ENCODE data around the gene CYP2B6. TPM values are rescaled to one million over a fixed set of nuclear protein-coding genes. Genes with fewer than 3 reads are reported as not detected.
"Not testable (repeated sequence)": the region's sequence is repeated elsewhere in the genome, so short reads cannot be mapped to it uniquely, and the experiment has no call there.

Gene CYP2B6
- total and polyA plus RNA-seq, 2 donors (not counting 1 experiment from before 2014, with no cell fraction given) = not detected

DNA sequence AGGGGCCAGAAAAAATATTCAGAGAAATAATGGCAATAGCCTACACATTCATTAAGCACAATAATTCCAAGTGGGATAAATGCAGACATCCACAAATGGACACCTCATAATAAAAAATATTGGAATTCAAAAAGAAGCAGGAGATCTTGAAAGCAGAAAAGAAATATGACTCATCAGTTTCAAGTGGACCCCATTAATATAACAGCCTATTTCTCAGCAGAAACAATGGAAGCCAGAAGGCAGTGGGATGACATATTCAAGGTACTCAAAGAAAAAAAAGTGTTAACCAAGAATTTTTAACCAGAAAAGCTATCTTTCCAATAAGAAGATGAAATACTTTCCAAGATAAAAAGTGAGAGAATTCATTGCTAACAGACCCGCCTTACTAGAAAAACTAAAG is 48.7 kb downstream of the CYP2B6 start:
- H3K79me2 ChIP-seq (ENCODE audit: control insufficient read depth, insufficient read depth, low read length) = no peaks in the 10 kb centered on the region
- no peak for DNase-seq (ENCODE audit: low read depth in 2 of 2)
- no peaks in the 10 kb centered on the region for H3K36me3 ChIP-seq (ENCODE audit: control insufficient read depth, insufficient read depth, low read length)
- no peak for TF ChIP-seq EZH2 (IDR thresholded peaks at IDR 0.05; ENCODE audit: low read length, missing control alignments)
- TF ChIP-seq, protein P1, sequence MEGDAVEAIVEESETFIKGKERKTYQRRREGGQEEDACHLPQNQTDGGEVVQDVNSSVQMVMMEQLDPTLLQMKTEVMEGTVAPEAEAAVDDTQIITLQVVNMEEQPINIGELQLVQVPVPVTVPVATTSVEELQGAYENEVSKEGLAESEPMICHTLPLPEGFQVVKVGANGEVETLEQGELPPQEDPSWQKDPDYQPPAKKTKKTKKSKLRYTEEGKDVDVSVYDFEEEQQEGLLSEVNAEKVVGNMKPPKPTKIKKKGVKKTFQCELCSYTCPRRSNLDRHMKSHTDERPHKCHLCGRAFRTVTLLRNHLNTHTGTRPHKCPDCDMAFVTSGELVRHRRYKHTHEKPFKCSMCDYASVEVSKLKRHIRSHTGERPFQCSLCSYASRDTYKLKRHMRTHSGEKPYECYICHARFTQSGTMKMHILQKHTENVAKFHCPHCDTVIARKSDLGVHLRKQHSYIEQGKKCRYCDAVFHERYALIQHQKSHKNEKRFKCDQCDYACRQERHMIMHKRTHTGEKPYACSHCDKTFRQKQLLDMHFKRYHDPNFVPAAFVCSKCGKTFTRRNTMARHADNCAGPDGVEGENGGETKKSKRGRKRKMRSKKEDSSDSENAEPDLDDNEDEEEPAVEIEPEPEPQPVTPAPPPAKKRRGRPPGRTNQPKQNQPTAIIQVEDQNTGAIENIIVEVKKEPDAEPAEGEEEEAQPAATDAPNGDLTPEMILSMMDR (conservative IDR thresholded peaks at IDR 0.05 in 1 of 2, IDR thresholded peaks at IDR 0.05 in 1 of 2; ENCODE audit: low read depth in 1 of 2, low read length in 2 of 2) = no peak
- no peak overlapping the region for H3K4me3 ChIP-seq (replicated peaks in 1 of 4; ENCODE audit: control extremely low read depth in 1 of 4, insufficient read depth in 1 of 4, low read depth in 3 of 4, low read length in 4 of 4)
- no peak overlapping the region for H2AFZ ChIP-seq (ENCODE audit: low read length)
- H3K4me2 ChIP-seq (ENCODE audit: extremely low read depth, insufficient read depth, low read length) = no peak overlapping the region
- no peaks in the 10 kb centered on the region for H3K9me3 ChIP-seq (ENCODE audit: control insufficient read depth, insufficient read depth, low read depth, low read length)
- no peak overlapping the region for H3K9ac ChIP-seq (ENCODE audit: insufficient read depth, low read length)
- no peaks in the 10 kb centered on the region for H4K20me1 ChIP-seq (ENCODE audit: control insufficient read depth, extremely low read depth, insufficient read depth, low read length)
- no peaks in the 10 kb centered on the region for H3K27me3 ChIP-seq (ENCODE audit: control insufficient read depth, insufficient read depth, low read length)
- no peak overlapping the region for H3K27ac ChIP-seq (ENCODE audit: insufficient read depth, low read length)
- H3K4me1 ChIP-seq (ENCODE audit: control insufficient read depth, extremely low read depth, insufficient read depth, low read length) = no peaks in the 10 kb centered on the region

DNA sequence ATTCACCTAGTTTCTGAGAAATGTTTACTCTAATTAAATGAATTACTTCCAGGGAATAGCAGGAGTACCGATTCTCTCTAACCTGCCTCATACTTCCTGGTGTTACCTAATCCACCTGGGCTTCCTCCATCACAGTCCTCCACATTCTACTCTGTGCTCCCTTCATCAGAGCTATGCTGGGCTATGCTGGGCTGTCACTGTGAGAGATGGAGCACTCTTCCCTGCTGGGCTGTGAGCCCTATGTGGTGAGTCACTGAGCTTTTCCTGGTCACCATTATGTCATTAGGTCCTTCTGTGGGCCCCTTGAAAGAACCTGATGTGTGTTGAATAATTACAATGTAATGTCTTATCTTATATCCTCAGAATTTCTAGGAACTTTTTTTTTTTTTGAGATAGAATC is 54.0 kb downstream of the CYP2B6 start:
- H3K27ac ChIP-seq (ENCODE audit: insufficient read depth, low read length); H3K27me3 ChIP-seq (ENCODE audit: control insufficient read depth, insufficient read depth, low read length); H3K79me2 ChIP-seq (ENCODE audit: control insufficient read depth, insufficient read depth, low read length); H3K36me3 ChIP-seq (ENCODE audit: control insufficient read depth, insufficient read depth, low read length); H3K4me2 ChIP-seq (ENCODE audit: extremely low read depth, insufficient read depth, low read length); H4K20me1 ChIP-seq (ENCODE audit: control insufficient read depth, extremely low read depth, insufficient read depth, low read length); H2AFZ ChIP-seq (ENCODE audit: low read length); H3K9ac ChIP-seq (ENCODE audit: insufficient read depth, low read length); H3K4me1 ChIP-seq (ENCODE audit: control insufficient read depth, extremely low read depth, insufficient read depth, low read length); H3K9me3 ChIP-seq (ENCODE audit: control insufficient read depth, insufficient read depth, low read depth, low read length); H3K4me3 ChIP-seq (replicated peaks in 1 of 4; ENCODE audit: control extremely low read depth in 1 of 4, insufficient read depth in 1 of 4, low read depth in 3 of 4, low read length in 4 of 4): not testable (repeated sequence)
- DNase-seq (ENCODE audit: low read depth in 2 of 2) = peak in 1 of 2 donors; percentile 10

- TF ChIP-seq EZH2 (IDR thresholded peaks at IDR 0.05; ENCODE audit: low read length, missing control alignments) = no peak
- TF ChIP-seq, protein P1 (conservative IDR thresholded peaks at IDR 0.05 in 1 of 2, IDR thresholded peaks at IDR 0.05 in 1 of 2; ENCODE audit: low read depth in 1 of 2, low read length in 2 of 2) = no peak
- H3K9me3 ChIP-seq (ENCODE audit: control insufficient read depth, insufficient read depth, low read depth, low read length) = no peaks in the 10 kb centered on the region
- H3K27ac ChIP-seq (ENCODE audit: insufficient read depth, low read length) = no peak overlapping the region
- H3K9ac ChIP-seq (ENCODE audit: insufficient read depth, low read length) = no peak overlapping the region
- no peaks in the 10 kb centered on the region for H4K20me1 ChIP-seq (ENCODE audit: control insufficient read depth, extremely low read depth, insufficient read depth, low read length)
- no peak for DNase-seq (ENCODE audit: low read depth in 2 of 2)
- no peak overlapping the region for H3K4me2 ChIP-seq (ENCODE audit: extremely low read depth, insufficient read depth, low read length)
- no peak overlapping the region for H3K4me3 ChIP-seq (replicated peaks in 1 of 4; ENCODE audit: control extremely low read depth in 1 of 4, insufficient read depth in 1 of 4, low read depth in 3 of 4, low read length in 4 of 4)
- no peaks in the 10 kb centered on the region for H3K4me1 ChIP-seq (ENCODE audit: control insufficient read depth, extremely low read depth, insufficient read depth, low read length)
- no peaks in the 10 kb centered on the region for H3K79me2 ChIP-seq (ENCODE audit: control insufficient read depth, insufficient read depth, low read length)
- no peaks in the 10 kb centered on the region for H3K27me3 ChIP-seq (ENCODE audit: control insufficient read depth, insufficient read depth, low read length)
- H3K36me3 ChIP-seq (ENCODE audit: control insufficient read depth, insufficient read depth, low read length) = no peaks in the 10 kb centered on the region
- H2AFZ ChIP-seq (ENCODE audit: low read length) = no peak overlapping the region
Observed at GRCh38 chr19:41050426-41050825, 59.3 kb downstream of the CYP2B6 start.

- not testable (repeated sequence) for H3K36me3 ChIP-seq (ENCODE audit: control insufficient read depth, insufficient read depth, low read length); H3K4me1 ChIP-seq (ENCODE audit: control insufficient read depth, extremely low read depth, insufficient read depth, low read length); H3K27me3 ChIP-seq (ENCODE audit: control insufficient read depth, insufficient read depth, low read length); H3K9ac ChIP-seq (ENCODE audit: insufficient read depth, low read length); H3K27ac ChIP-seq (ENCODE audit: insufficient read depth, low read length); DNase-seq (ENCODE audit: low read depth in 2 of 2); H3K4me3 ChIP-seq (replicated peaks in 1 of 4; ENCODE audit: control extremely low read depth in 1 of 4, insufficient read depth in 1 of 4, low read depth in 3 of 4, low read length in 4 of 4); H4K20me1 ChIP-seq (ENCODE audit: control insufficient read depth, extremely low read depth, insufficient read depth, low read length); H3K79me2 ChIP-seq (ENCODE audit: control insufficient read depth, insufficient read depth, low read length); H3K9me3 ChIP-seq (ENCODE audit: control insufficient read depth, insufficient read depth, low read depth, low read length); H2AFZ ChIP-seq (ENCODE audit: low read length); H3K4me2 ChIP-seq (ENCODE audit: extremely low read depth, insufficient read depth, low read length)
Observed at GRCh38 chr19:41052162-41052561, 61.1 kb downstream of the CYP2B6 start.

DNA sequence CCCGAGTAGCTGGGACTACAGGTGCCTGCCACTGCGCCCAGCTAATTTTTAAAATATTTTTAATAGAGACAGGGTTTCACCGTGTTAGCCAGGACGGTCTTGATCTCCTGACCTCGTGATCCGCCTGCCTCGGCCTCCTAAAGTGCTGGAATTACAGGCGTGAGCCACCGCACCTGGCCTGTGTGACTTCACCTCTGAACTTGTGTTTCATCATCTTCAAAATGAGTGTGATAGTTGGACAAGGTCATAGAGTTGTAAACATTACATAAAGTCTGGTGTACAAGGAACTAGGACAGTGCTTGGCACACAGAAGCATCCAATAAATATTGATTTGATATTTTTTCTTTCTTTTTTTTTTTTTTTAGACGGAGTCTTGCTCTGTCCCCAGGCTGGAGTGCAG is 62.2 kb downstream of the CYP2B6 start:
- H3K27me3 ChIP-seq (ENCODE audit: control insufficient read depth, insufficient read depth, low read length); H3K36me3 ChIP-seq (ENCODE audit: control insufficient read depth, insufficient read depth, low read length); H3K9me3 ChIP-seq (ENCODE audit: control insufficient read depth, insufficient read depth, low read depth, low read length); H2AFZ ChIP-seq (ENCODE audit: low read length); DNase-seq (ENCODE audit: low read depth in 2 of 2); H3K79me2 ChIP-seq (ENCODE audit: control insufficient read depth, insufficient read depth, low read length); H3K4me3 ChIP-seq (replicated peaks in 1 of 4; ENCODE audit: control extremely low read depth in 1 of 4, insufficient read depth in 1 of 4, low read depth in 3 of 4, low read length in 4 of 4); H3K9ac ChIP-seq (ENCODE audit: insufficient read depth, low read length); H3K27ac ChIP-seq (ENCODE audit: insufficient read depth, low read length); H3K4me1 ChIP-seq (ENCODE audit: control insufficient read depth, extremely low read depth, insufficient read depth, low read length); H3K4me2 ChIP-seq (ENCODE audit: extremely low read depth, insufficient read depth, low read length); H4K20me1 ChIP-seq (ENCODE audit: control insufficient read depth, extremely low read depth, insufficient read depth, low read length): not testable (repeated sequence)

All from fibroblast of lung (primary cell).